NOMO-1 treated with DMSO at 0.1 percent for 48 hours (cell line): ENCODE data around the gene NUDT2.

ENCODE experiments used
- DNase-seq: peaks from one replicate; lab custom pipeline; 2025; ENCODE audit not compliant: unreplicated experiment; lab: John Stamatoyannopoulos, UW

The NUDT2 gene

DNA sequence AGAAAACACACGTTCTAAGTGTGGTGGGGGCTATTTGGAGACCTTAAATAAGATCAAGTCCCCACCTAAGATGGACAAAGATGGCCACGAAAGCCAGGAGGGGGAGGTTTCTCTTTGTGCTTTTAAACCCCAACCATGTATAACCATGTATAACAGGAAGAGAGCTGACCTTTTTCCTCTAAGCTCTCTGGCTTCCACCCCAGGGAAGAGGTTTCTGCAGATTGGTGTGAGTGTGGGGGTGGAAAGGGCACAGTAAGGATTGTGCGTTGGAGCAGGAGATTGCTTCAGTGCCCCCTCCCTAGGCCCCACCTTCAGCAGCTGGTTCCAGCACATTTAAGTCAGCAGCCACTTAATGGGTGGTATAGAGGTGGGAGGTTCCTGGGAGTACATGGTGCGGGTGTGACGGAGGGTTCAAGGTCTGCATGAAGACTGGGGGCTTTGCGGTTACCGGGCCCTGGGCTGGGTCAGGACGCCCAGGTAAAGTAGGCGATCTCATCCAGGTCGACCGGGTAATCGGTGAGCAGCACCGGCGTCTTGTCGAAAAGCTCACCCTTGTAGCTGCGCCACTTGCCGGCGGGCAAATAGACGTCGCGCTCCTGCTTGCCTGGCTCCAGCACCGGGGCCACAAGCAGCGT is 41.1 kb downstream of the NUDT2 start:
- no peak for DNase-seq

DNA sequence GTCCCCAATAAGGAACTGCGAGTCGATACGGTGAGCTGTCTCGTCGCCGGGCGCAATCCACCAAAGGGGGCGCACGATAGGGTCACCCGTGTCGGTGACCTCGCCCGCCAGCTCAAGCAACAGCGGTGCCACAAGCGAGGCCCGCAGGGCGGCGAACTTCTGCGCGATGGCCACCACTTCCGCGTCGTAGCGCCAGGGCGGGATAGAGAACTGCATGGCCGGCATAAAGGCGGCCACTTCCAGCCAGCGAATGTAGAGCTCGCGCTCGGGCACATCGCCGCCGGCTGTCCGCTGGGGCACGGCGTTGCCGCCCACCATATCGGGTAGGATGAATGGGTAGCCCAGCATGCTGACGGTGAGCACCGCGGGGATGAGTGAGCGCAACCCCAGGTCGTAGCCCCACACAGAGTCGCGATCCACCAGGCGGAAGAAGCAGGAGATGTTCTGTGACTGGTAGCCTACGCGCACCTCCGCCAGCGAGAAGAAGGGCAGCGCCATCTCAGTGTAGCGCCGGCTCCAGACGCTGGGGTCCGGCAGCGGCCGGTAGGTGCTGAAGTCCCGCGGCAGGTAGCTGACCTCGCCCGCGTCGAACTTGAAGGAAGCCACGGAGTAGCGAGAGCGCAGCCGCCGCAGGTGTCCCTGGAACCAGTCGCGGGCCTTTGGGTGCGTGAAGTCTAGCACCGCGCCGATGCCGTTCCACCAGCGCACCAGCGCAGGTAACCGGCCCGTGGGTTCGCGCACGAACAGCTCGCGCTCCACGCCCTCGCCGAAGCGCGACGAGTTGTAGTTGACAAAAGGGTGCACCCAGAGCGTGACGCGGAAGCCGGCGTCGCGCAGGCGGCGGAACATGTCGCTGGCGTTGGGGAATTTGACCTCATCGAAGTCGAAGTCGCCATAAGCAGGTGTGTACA is 41.9 kb downstream of the NUDT2 start:
- no peak for DNase-seq

DNA sequence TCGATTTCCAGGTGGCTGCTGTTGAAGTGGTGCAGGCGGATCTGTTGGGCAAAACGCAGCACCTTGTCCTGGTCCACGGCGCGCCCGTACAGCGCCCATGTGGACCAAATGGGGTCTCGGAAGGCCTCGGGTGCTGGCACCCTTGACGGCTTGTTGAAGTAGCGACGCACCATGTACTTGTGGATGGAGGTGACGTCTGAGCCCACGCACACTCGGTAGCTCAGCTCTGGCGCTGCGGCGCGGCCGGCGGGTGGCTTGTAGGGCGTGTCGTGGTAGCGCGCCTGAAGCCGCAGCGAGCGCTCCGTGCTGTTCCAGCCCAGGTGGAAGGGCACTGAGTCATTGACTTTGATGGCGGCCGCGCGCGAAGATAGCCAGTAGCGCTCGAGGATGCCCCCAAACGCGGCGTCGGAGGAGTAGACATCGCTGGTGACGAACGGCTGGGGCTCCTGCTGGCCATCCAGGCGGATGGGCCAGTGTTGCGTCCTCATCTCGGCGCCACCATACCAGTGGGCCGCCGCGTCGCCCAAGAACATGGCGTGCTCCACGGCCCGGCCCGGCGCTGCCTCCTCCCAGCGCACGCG is 42.6 kb downstream of the NUDT2 start:
- DNase-seq, result no peak

DNA sequence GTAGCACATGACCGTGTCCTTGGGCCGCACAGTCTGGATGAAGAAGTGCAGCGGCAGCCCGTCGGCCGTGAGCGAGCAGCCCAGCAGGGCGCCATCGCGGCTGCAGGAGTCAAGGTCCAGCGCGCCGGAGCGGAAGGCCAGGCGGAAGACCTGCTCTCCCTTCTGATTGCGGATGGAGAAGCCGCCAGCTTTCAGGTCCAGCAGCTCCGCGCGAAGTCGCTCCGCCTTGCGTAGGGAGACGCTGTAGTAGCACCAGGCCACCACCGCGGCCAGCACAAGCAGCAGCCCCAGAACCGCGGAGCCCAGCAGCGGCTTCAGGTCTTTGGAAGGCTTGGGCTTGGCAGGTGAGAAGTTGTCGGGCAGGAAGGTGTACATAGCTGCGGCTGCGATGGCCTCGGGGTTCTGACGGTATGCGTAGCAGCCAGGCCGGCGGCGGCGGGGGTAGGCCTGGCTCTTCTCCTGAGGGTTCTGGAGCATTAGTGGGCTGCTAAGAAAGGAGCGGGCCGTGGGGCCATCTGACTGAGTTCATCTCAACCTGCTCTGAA is 43.2 kb downstream of the NUDT2 start:
- no peak for DNase-seq

GRCh38 chr9:34373749-34374148 is 44.4 kb downstream of the NUDT2 start:
- no peak for DNase-seq

DNA sequence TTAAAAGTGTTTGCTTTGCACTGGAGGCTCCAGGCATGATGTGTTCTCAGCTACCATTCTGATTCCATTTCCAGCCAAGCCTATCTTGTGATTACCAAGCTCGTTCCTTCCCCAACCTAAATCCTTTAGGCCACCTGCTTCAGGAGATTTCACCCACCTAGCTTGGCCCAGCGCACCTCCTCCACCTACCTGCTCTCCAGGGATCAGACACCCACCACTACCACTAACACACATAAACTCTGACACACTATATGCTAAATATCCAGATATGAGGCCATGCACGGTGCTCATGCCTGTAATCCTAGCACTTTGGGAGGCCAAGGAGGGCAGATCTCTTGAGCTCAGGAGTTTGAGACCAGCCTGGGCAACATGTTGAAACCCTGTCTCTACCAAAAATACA is 45.0 kb downstream of the NUDT2 start:
- no peak for DNase-seq

DNA sequence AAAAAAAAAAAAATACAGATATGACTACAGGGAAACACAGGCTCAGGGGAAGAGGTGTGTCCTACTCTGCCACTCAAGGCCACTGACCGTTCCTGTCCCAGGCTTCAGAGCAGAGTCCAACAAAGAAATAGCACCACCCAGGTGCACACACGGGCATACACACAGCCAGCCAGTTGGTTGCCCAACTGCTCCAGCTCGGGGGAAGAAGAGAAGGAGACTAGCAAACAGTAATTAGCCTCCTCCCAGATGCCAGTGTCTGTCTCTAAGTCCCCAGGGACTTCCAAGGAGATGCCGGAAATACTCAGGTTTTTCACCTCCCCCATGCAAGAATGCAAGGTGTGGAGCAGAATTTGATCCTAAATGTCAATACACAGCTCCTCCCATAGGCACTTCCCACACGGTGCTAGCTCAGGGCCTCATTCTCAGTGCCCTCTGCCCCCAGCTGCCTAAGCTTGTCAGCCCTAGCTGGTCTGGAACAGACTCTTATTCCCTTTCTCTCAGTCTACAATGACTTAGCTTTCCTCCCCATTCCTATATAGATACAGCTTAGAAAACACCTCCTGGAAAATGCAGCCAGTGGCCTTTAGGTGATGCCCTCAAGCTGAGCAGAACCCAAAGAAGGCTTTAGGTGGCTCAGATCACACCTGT is 45.7 kb downstream of the NUDT2 start:
- DNase-seq, result no peak

DNA sequence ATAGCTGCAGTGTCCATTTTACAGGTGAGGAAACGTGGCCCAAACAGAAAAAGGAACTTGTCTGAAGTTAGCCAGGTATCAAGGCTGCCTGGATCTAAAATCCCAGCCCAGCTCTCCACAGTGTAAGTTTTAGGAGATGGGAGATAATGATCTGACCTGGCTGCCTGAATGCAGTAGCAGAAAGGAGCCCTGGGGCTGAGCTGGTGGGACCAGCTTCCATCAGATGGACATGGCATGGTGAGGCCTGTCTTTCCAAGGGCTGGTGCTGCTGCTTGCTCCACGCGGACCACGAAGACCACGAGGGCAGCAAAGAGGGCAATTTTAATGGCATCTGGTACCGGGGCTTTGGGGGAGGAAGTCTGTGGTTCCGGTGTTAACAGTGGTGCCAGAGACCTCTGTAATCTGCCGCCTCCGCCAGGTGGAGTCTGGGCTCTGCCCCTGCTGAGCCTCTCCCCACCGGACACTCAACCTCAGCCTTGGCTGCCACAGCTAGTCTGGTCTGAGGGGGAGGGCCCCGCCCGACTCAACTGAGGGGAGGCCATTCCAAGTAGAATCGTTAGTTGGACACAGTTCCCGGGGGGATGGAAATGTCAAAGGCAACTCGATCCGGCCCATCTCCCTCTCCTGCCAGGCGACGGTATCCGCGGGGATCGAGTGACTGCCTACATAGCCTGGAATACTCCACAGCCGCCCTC is 46.7 kb downstream of the NUDT2 start:
- DNase-seq, result no peak

DNA sequence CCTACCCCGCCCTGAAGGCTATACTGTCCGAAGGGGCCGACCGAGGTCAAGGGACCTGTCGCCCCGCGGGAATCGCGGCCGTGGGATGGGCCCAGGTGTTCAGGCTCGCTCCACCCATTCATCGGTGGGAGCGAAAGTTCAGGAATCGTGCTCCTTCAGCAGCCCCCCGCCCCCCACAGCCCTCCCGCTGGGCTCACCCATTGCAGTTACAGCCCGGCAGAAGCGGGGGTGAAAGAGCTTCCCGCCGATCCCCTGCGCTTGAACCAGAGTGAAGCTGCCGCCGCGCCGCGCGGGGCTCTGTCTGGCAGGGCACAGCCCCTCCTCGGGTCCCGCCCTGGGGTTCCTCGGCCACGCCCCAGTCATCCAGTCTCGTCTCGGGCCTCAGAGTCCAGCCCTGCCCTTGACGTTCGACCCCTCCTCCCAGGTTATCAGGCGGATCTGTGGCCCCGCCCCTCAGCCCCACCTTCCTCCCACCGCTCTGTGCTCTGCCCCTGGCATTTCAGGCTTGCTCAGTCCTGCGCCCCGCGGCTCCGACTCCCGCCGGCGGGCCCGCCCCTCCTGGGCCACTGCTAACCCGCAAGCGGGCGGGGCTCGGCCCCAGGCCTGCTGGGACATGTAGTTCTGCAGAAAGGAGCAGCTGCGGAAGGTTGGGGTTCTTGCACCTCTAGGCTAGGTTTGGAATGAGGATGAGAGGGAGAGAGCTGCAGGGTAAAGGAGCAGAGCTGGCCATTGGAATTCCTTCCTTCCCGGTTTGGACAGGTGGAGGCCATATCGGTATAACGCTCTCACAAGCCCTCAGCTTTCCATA is 47.4 kb downstream of the NUDT2 start, which contains the start of gene MYORG:
MYORG (minus strand) TSS at position 303 of the 808 bp plus-strand sequence. CDS start 3,955 bp downstream, outside the sequence.
- peak; percentile 100 for DNase-seq

- DNase-seq, result peak; percentile 41
Observed at GRCh38 chr9:34377404-34377746, 48.0 kb downstream of the NUDT2 start.

DNA sequence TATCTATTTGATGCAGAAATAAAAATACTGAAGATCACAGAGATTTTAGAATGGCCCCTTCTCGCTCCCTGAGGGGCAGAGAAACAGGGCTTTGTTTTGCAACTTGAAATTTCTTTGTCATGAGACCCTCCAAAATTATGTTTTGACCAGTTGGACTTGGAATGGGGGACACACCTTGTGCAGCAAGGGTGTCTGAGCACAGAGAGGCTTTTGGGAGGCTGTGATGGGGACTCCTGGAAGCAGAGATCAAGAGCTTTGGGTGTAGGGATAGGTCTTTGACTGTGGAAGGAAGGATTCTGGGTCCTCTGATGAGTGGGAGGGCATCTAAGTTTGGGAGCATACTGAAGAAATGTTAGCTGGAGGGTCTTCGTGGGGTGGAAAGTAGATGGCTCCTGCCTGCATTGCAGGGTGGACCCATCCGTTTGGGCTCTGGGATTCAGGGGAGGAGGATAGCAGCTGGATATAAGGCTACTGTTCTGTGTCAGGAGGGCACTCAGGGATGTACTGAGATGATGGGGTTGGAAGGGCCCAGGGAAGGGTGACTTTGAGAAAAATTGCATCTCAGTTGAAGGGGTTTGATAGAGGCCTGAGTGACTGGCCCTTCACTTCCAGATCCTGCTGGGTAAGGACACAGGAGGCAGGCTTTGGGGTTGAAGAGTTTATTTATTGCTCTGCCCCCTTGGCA is 49.1 kb downstream of the NUDT2 start:
- no peak for DNase-seq

- DNase-seq, result peak; percentile 92
Observed at GRCh38 chr9:34379334-34380033, 50.1 kb downstream of the NUDT2 start.

DNA sequence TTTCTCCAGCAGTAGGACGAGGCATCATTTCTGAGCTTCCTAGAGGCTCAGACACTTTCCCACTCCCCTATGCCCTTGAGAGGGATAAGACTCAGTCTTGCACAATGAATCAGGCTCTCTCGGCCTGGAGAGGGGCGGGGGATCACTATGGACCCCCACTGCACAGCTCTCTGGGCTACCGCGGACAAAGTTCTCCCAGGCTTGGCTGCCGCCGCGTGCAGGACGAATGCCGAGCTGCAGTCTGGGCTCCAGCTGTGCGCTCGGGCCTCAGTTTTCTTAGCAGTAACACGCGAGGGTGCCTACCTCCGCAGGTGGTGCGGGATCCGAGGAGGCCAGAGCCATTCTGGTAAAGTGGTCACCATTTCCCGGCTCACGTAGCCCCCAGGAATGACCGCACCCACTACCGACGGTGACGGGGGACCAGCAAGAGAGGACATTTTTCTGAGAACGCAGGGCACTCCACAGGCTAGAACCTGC is 50.7 kb downstream of the NUDT2 start:
- DNase-seq, result no peak

GRCh38 chr9:34380511-34381315 is 51.3 kb downstream of the NUDT2 start:
- DNase-seq, result peak; percentile 83

- DNase-seq, result no peak
Observed at GRCh38 chr9:34381323-34381722, 52.0 kb downstream of the NUDT2 start.

- no peak for DNase-seq
Observed at GRCh38 chr9:34382054-34382453, 52.7 kb downstream of the NUDT2 start.

- no peak for DNase-seq
Observed at GRCh38 chr9:34382879-34383278, 53.5 kb downstream of the NUDT2 start.

DNA sequence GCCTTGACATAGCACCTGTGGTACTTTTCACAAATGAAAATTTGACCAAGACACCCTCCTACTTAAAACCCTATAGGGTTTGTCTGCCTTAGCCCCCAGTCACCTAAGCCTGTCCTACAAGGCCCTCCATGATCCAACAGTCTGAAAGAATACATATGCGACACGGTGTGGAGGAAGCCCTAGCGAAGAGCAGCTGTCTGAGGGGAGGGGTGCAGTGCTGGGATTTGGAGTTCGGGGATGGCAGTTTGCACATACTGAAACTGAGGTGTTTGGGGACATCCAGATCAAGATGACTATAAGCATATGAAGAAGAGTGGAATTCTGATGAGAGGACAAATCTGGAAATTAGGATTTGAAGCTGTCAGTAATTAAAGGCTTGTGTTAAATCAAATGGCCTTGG is 54.5 kb downstream of the NUDT2 start:
- no peak for DNase-seq
